GM12873 (cell line): Measurements from ENCODE around the gene RABIF.

Source experiments
- TF ChIP-seq, protein P1 (sequence below): IDR thresholded peaks from 2 replicates; pipeline ENCODE4 v1.5.1; 2012; ENCODE audit warnings: low read depth, mild to moderate bottlenecking, moderate library complexity, low read length, control low read depth; ENCODE audit not compliant: insufficient read depth; ENCODE audit errors: missing control alignments

RABIF gene

DNA sequence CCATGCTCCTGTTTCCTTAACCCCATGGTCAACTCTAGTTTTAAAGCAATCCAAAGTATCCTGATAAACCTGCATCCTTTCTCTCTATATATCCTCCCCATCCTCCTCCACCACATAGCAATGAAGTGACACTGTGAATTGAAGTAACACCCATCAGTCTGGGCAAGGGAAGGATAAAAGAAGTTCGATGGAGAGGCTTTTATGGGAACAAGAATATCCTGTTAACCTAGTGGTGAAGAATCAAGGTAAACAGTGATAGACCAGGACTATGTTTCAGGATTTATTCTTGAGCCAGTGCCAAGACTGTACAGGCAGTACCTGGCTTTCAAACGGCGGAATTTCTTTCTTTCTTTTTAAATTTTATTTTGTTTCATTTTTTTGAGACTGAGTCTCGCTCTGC is 17.6 kb downstream of the RABIF start:
- TF ChIP-seq, protein P1, sequence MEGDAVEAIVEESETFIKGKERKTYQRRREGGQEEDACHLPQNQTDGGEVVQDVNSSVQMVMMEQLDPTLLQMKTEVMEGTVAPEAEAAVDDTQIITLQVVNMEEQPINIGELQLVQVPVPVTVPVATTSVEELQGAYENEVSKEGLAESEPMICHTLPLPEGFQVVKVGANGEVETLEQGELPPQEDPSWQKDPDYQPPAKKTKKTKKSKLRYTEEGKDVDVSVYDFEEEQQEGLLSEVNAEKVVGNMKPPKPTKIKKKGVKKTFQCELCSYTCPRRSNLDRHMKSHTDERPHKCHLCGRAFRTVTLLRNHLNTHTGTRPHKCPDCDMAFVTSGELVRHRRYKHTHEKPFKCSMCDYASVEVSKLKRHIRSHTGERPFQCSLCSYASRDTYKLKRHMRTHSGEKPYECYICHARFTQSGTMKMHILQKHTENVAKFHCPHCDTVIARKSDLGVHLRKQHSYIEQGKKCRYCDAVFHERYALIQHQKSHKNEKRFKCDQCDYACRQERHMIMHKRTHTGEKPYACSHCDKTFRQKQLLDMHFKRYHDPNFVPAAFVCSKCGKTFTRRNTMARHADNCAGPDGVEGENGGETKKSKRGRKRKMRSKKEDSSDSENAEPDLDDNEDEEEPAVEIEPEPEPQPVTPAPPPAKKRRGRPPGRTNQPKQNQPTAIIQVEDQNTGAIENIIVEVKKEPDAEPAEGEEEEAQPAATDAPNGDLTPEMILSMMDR: no peak

DNA sequence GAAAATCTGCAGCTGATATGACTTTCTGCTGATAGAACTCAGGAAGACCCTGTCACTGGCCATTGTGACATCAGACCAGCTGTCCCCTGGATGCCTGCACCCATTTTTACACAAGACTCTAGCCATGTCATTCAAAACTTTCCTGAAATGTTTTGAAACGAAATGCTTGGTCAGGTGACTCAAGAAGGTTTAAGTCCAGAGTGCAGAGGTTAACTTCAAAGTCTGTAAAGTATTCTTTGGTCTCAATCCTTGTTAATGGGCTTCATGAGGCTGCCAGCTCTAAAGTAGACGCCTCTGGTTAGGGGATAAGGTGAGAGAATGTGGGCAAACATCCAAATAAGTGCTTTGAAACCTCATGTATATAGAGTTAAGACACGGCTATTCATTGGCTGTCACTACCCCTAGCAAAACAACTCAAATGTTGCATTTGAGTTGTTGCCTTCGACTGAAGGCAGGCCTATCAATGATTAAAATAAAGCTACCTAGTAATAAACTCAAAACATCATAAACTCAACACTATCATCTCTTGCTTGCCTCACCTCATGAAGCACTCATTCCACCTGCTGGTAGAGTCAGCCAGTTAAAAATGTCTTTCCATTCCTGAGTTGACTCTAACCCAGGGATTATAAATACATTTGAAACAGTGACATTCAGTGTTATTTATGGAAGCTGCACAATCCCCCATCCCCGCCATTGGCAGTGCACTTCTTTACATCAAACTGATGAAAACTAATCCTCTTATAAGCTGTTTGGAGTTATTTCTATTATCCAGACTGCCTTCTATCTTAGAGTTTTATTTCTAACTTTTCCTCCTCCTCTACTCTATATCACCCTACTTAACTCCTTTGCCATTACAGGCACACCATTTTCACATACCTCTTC is 26.0 kb downstream of the RABIF start:
- TF ChIP-seq, protein P1: no peak

DNA sequence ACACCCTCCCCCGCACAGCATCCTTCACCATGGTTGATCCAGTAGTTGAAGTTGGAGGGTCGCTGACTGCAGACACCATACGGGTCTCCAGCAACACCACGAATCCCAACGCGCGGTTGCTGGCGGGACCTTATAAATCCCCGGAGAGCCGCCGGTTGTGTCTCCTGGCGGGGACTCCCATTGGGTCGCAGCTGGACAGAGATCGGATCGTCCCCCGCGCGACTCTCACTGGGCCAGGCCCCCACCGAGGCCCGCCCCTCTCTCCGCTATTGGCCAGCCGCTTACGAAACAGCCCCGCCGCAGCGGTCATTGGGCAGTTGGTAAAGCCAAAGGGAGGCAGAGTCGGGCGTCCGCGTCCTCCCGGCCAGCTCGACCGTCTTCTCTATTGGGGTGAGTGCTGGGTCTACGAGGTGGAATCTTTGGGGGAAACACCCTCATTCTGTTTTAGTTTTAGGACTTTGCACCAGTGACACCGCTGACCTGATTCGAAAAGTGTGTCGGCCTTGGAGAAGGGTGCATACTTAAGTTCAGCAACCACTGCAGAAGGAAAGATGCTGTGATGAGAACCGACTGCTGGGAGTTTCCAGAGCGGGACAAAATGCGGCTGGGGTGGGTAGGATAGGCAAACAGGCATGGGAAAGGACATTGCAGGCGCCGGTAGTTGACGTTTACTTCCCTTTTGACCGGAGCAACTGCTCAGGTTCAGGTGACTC is 27.4 kb downstream of the RABIF start:
- TF ChIP-seq, protein P1: no peak

DNA sequence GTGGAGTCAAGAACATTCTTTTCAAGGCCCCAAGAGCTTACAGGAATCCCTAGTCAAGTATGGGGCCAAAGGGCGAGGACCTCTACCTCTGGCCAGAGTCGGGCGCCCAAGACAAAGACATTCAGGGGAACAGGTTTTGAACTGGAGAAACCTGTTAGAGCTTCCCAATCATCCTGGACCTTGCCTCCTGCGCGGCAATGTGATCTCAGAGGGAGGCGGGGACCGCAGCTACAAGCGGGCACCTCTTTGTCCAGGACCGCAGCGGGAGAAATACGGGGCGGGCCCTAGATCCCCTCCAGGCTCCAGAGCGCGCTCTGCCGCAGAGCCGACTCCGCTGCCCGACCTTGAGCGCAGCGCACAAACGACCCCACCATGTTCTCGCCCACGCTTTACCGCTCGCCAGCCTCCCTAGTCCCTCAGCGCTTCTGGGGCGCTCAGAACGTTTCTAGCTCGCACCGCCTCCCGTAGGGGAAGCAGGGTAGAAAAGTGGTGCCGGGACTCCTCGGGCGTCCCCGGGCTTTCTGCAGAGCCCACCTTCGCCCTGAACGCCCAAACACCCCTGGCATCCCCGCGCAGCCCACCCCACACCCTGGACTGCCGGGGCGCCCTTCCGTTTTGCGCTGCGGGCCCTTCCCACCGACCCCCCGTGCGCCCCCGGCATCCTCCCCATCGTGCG is 28.1 kb downstream of the RABIF start:
- TF ChIP-seq, protein P1: no peak

DNA sequence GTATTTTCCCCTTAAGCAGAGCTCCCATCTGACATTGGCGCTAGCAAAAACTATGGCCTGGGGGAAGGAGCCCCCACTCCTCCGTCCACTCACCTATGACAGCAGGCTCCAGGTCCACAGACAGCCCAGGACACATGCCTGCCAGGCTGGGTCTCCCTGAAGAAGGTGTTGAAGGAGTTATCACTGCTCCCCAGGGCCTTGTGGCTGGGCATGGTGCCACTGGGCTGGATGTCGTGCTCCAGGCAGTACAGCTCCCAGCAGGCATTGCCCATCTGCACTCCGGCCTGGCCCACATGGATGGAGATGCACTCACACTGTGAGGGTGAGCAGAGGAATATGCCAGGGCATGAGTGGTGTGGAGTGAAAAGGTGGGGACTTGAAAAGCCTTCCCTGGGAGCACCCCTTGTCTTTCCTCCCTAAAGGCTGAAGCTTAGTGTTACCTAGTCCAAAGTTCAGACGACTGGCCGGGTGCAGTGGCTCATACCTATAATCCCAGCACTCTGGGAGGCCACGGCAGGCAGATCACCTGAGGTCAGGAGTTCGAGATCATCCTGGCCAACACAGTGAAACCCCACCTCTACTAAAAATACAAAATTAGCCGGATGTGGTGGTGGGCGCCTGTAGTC is 30.0 kb downstream of the RABIF start:
- TF ChIP-seq, protein P1: no peak

DNA sequence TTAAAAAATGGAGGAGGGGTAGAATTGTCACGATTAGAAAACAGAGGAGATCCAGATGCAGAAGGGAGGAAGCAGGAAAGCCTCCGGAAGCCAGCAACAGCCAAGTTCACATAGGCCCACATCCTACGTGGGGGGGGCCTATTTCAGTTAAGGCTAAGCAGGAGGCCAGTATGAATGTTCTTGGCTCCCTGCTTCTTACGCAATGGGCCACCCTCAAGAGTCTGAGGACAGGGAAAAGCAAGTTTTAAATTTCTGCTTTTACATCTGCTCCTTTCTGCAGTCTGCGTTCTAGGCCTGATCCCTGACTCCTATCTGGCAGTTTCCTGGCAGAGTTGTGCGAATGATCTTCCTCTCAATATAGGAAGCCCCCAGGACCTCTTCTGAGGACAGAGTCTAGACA is 30.6 kb downstream of the RABIF start:
- TF ChIP-seq, protein P1: no peak
